Natural killer cell (primary cell): ENCODE measurements around the gene FOXO6. TPM values are rescaled to one million over a fixed set of nuclear protein-coding genes. Genes with fewer than 3 reads are reported as not detected.

ENCODE experiments used
- ATAC-seq, 3 donors: fragments of 150-1000 bp in 2 of 3; fragments of 200-7000 bp in 1 of 3; cut with Tn5 transposase; 1 replicate in 1 of 3; 2 replicates in 2 of 3; pipeline ENCODE4 v1.10.0; 2021; ENCODE audit warnings: mild to moderate bottlenecking in 2 of 3, moderate library complexity in 2 of 3
- DNase-seq, 2 donors: peaks; one replicate each; pipeline versions ENCODE4 v3.0.0 to v3.0.0-alpha.2; 2013 to 2021; ENCODE audit warnings: mixed read lengths in 1 of 2
- H3K27ac ChIP-seq: one replicate; pipeline ENCODE4 v1.5.1; 2013; ENCODE audit warnings: mild to moderate bottlenecking, low read length
- H3K27me3 ChIP-seq: one replicate; pipeline ENCODE4 v1.6.1; 2013; ENCODE audit warnings: low read length; ENCODE audit not compliant: control insufficient read depth, insufficient read depth
- H3K36me3 ChIP-seq: one replicate; pipeline ENCODE4 v1.6.1; 2013; ENCODE audit warnings: low read length; ENCODE audit not compliant: control insufficient read depth, insufficient read depth
- H3K4me1 ChIP-seq: one replicate; pipeline ENCODE4 v1.6.1; 2013; ENCODE audit warnings: low read length; ENCODE audit not compliant: control insufficient read depth, insufficient read depth
- H3K4me3 ChIP-seq: one replicate; pipeline ENCODE4 v1.5.1; 2013; ENCODE audit warnings: low read length
- H3K9me3 ChIP-seq: one replicate; pipeline ENCODE4 v1.6.1; 2013; ENCODE audit warnings: low read length; ENCODE audit not compliant: control insufficient read depth, insufficient read depth
- H3K27ac Mint-ChIP-seq, 2 donors: one replicate each; pipeline ENCODE4 v1.8.0; 2022; ENCODE audit warnings: mild to moderate bottlenecking in 2 of 2, mixed read lengths in 2 of 2, moderate library complexity in 1 of 2
- H3K27me3 Mint-ChIP-seq, 2 donors: one replicate each; pipeline ENCODE4 v1.8.0; 2022; ENCODE audit warnings: low read depth in 2 of 2, mixed read lengths in 2 of 2
- H3K36me3 Mint-ChIP-seq: one replicate; pipeline ENCODE4 v1.8.0; 2022; ENCODE audit warnings: mixed read lengths
- H3K4me1 Mint-ChIP-seq, 2 donors: one replicate each; pipeline ENCODE4 v1.8.0; 2022; ENCODE audit warnings: mixed read lengths in 2 of 2
- H3K4me3 Mint-ChIP-seq: one replicate; pipeline ENCODE4 v1.8.0; 2022; ENCODE audit warnings: mild to moderate bottlenecking, moderate library complexity, mixed read lengths
- H3K9me3 Mint-ChIP-seq, 2 donors: one replicate each; pipeline ENCODE4 v1.8.0; 2022; ENCODE audit warnings: mixed read lengths in 2 of 2
- WGBS: methylation state at CpG from one replicate; pipeline ENCODE4 v1.1.7; 2013; ENCODE audit warnings: missing lambda C conversion rate; ENCODE audit not compliant: insufficient coverage; 5-methylcytosine and 5-hydroxymethylcytosine counted together
- intact Hi-C: fragments of 100-400 bp; cut with micrococcal nuclease; formaldehyde crosslinking; loops from one replicate; pipeline ENCODE4 v1.14.2; 2022
- total RNA-seq, 4 donors: library from RNA; stranded (reverse); fragments of 120-200 nt in 1 of 4; gene quantifications; one replicate each; pipeline versions ENCODE4 v1.2.3 to v1.2.4, GENCODE V29; 2013 to 2022
- TF ChIP-seq, protein P1 (sequence below): fragments of 200-600 bp; IDR thresholded peaks from one replicate; pipeline ENCODE4 v1.8.0; 2022; ENCODE audit warnings: antibody characterized with exemption

The FOXO6 gene
- total RNA-seq, 3 donors from 2014 or later (not counting 1 experiment from before 2014, with no cell fraction given): 1.2 to 3.3 (median 1.7) TPM

GRCh38 chr1:41414296-41414695, 53.1 kb downstream of the FOXO6 start:
- Mint-ChIP-seq H3K4me3 (no peak overlapping the region), H3K4me1 (peaks cover 0 to 11% of the 10 kb centered on the region in 2 donors), H3K36me3 (no peaks in the 10 kb centered on the region), H3K27ac (no peak overlapping the region), H3K9me3 (no peaks in the 10 kb centered on the region), H3K27me3 (peaks cover 14 to 19% of the 10 kb centered on the region in 2 donors)
- 81% methylated on average over 3 of the region's 3 CpGs for WGBS
- H3K27me3 ChIP-seq: no peaks in the 10 kb centered on the region
- H3K27ac ChIP-seq: no peak overlapping the region
- no peaks in the 10 kb centered on the region for H3K4me1 ChIP-seq
- H3K9me3 ChIP-seq: no peaks in the 10 kb centered on the region
- H3K4me3 ChIP-seq: no peak overlapping the region
- DNase-seq: no peak
- TF ChIP-seq, protein P1, sequence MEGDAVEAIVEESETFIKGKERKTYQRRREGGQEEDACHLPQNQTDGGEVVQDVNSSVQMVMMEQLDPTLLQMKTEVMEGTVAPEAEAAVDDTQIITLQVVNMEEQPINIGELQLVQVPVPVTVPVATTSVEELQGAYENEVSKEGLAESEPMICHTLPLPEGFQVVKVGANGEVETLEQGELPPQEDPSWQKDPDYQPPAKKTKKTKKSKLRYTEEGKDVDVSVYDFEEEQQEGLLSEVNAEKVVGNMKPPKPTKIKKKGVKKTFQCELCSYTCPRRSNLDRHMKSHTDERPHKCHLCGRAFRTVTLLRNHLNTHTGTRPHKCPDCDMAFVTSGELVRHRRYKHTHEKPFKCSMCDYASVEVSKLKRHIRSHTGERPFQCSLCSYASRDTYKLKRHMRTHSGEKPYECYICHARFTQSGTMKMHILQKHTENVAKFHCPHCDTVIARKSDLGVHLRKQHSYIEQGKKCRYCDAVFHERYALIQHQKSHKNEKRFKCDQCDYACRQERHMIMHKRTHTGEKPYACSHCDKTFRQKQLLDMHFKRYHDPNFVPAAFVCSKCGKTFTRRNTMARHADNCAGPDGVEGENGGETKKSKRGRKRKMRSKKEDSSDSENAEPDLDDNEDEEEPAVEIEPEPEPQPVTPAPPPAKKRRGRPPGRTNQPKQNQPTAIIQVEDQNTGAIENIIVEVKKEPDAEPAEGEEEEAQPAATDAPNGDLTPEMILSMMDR: no peak
- intact Hi-C loops: no loop called here
- no peak for ATAC-seq
- no peaks in the 10 kb centered on the region for H3K36me3 ChIP-seq

DNA sequence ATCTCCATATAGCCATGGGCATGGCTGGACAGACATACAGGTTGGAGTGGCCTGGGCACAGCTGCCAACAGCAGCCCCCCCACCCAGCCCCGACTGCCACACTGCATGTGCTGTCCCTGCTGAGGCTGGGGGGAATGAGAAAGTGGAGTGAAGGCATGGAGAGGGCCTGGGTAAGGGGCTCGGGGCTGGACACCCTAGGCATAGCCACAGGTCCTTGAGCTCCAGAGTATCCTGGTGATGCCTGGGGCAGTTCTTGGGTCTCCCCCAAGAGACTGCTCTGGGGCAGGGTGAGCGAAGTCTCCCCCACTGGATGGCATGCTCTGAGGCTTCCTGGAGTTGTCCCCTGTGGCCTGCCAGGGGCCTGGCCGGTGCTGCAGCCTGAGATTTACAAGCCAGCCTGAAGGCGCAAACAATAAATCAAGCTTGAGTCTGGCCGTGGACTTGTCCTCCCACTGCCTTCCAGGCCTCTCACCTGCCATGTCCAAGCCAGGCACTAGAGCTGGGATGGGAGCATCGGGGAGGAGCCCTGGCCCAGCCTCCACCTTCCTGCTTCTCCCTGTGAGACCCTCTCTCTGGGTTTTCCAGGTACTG, 53.6 kb downstream of the FOXO6 start:
- H3K27ac Mint-ChIP-seq: no peak overlapping the region
- ATAC-seq (no peak), DNase-seq (no peak)
- H3K27me3 ChIP-seq: no peaks in the 10 kb centered on the region
- peaks cover 0 to 11% of the 10 kb centered on the region in 2 donors for H3K4me1 Mint-ChIP-seq
- WGBS: 77% methylated on average over 7 of the region's 7 CpGs
- H3K9me3 ChIP-seq: no peaks in the 10 kb centered on the region
- peaks cover 9 to 15% of the 10 kb centered on the region in 2 donors for H3K27me3 Mint-ChIP-seq
- no peaks in the 10 kb centered on the region for H3K4me1 ChIP-seq
- no peaks in the 10 kb centered on the region for H3K9me3 Mint-ChIP-seq
- no peaks in the 10 kb centered on the region for H3K36me3 Mint-ChIP-seq
- H3K4me3 ChIP-seq: no peak overlapping the region
- intact Hi-C loops: no loop called here
- no peak overlapping the region for H3K27ac ChIP-seq
- no peaks in the 10 kb centered on the region for H3K36me3 ChIP-seq
- TF ChIP-seq, protein P1: no peak
- no peak overlapping the region for H3K4me3 Mint-ChIP-seq

GRCh38 chr1:41416081-41416480, 54.8 kb downstream of the FOXO6 start:
- no peaks in the 10 kb centered on the region for H3K4me1 ChIP-seq
- H3K4me3 Mint-ChIP-seq: no peak overlapping the region
- H3K27me3 Mint-ChIP-seq: peaks cover 0 to 9% of the 10 kb centered on the region in 2 donors
- H3K27ac Mint-ChIP-seq: no peak overlapping the region
- DNase-seq (no peak), ATAC-seq (no peak)
- intact Hi-C loops: no loop called here
- H3K9me3 ChIP-seq: no peaks in the 10 kb centered on the region
- no peaks in the 10 kb centered on the region for H3K27me3 ChIP-seq
- H3K36me3 Mint-ChIP-seq: no peaks in the 10 kb centered on the region
- peaks cover 0 to 11% of the 10 kb centered on the region in 2 donors for H3K4me1 Mint-ChIP-seq
- no peak overlapping the region for H3K4me3 ChIP-seq
- H3K9me3 Mint-ChIP-seq: no peaks in the 10 kb centered on the region
- TF ChIP-seq, protein P1: no peak
- no peak overlapping the region for H3K27ac ChIP-seq
- no peaks in the 10 kb centered on the region for H3K36me3 ChIP-seq
- 87% methylated on average over 5 of the region's 5 CpGs for WGBS
